ENCODE measurements around the gene COL6A2. TPM values are rescaled to one million over a fixed set of nuclear protein-coding genes. Genes with fewer than 3 reads are reported as not detected.
A peak's percentile ranks its signal among the peaks of the same experiment; 100 is the strongest.
"Not testable (repeated sequence)": the region's sequence is repeated elsewhere in the genome, so short reads cannot be mapped to it uniquely, and the experiment has no call there.

COL6A2 gene
- total and polyA plus RNA-seq, 8 donors = 15.2 to 135 (median 65.5) TPM

- DNase-seq = peak in 1 of 6 donors; percentile 19
- Histone ChIP-seq H3K4me1 (no peaks in the 10 kb centered on the region), H3K9me3 (no peaks in the 10 kb centered on the region), H3K27me3 (peaks cover 0 to 3% (median 0%) of the 10 kb centered on the region in 4 donors), H3K36me3 (no peaks in the 10 kb centered on the region), H3K4me3 (no peak overlapping the region), H3K27ac (no peak overlapping the region)
- WGBS, 2 donors = 70 to 86% methylated on average over 10 of the region's 10 CpGs
- no peak for ATAC-seq
- FAIRE-seq = no peak
- TF ChIP-seq, protein P1, sequence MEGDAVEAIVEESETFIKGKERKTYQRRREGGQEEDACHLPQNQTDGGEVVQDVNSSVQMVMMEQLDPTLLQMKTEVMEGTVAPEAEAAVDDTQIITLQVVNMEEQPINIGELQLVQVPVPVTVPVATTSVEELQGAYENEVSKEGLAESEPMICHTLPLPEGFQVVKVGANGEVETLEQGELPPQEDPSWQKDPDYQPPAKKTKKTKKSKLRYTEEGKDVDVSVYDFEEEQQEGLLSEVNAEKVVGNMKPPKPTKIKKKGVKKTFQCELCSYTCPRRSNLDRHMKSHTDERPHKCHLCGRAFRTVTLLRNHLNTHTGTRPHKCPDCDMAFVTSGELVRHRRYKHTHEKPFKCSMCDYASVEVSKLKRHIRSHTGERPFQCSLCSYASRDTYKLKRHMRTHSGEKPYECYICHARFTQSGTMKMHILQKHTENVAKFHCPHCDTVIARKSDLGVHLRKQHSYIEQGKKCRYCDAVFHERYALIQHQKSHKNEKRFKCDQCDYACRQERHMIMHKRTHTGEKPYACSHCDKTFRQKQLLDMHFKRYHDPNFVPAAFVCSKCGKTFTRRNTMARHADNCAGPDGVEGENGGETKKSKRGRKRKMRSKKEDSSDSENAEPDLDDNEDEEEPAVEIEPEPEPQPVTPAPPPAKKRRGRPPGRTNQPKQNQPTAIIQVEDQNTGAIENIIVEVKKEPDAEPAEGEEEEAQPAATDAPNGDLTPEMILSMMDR (IDR thresholded peaks at IDR 0.05) = no peak
- intact Hi-C loops (cut with DNase I) = no loop called here
These were observed 39.3 kb upstream of the COL6A2 start for GRCh38 chr21:46058431-46059145.

- no peak for FAIRE-seq
- intact Hi-C loops (cut with DNase I) = no loop called here
- no peak overlapping the region for H3K27ac ChIP-seq
These were observed 38.7 kb upstream of the COL6A2 start for GRCh38 chr21:46059195-46059594.

DNA sequence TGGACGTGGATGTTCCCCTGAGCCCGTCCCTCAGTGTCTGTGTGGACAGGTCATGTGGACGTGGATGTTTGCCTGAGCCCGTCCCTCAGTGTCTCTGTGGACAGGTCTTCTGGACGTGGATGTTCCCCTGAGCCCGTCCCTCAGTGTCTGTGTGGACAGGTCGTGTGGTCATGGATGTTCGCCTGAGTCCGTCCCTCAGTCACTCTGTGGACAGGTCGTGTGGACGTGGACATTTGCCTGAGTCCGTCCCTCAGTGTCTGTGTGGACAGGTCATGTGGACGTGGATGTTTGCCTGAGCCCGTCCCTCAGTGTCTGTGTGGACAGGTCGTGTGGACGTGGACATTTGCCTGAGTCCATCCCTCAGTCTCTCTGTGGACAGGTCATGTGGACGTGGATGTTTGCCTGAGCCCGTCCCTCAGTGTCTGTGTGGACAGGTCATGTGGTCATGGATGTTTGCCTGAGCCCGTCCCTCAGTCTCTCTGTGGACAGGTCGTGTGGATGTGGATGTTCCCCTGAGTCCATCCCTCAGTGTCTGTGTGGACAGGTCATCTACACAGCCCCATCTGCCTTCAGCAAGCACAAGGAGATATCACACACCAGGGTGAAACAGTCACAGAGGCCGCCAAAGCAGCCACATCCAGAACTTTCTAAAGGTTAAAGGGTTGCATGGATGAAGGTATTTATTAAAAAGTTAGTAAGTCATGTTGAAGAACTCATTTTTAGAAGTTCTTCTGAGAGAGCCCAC, 38.0 kb upstream of the COL6A2 start:
- H3K4me3 ChIP-seq; ATAC-seq; H3K27me3 ChIP-seq; H3K9me3 ChIP-seq; H3K36me3 ChIP-seq; FAIRE-seq; H3K4me1 ChIP-seq; intact Hi-C loops (cut with DNase I): not testable (repeated sequence)
- peak overlapping the region in 1 of 4 donors; percentile 33 for H3K27ac ChIP-seq
- DNase-seq = peak in 1 of 6 donors; percentile 20
- 67 to 79% methylated on average over 21 of the region's 21 CpGs for WGBS, 2 donors

More at GRCh38 chr21:46059195-46059594, 38.7 kb upstream of the COL6A2 start:
- H3K27me3 ChIP-seq = peaks cover 0 to 3% (median 0%) of the 10 kb centered on the region in 4 donors
- H3K4me1 ChIP-seq = no peaks in the 10 kb centered on the region
- ATAC-seq (no peak), DNase-seq (peak in 1 of 6 donors; percentile 16)
- 74 to 92% methylated on average over 12 of the region's 12 CpGs for WGBS, 2 donors
- H3K4me3 ChIP-seq = no peak overlapping the region
- H3K9me3 ChIP-seq = no peaks in the 10 kb centered on the region
- H3K36me3 ChIP-seq = no peaks in the 10 kb centered on the region
- TF ChIP-seq, protein P1 (IDR thresholded peaks at IDR 0.05) = no peak

DNA sequence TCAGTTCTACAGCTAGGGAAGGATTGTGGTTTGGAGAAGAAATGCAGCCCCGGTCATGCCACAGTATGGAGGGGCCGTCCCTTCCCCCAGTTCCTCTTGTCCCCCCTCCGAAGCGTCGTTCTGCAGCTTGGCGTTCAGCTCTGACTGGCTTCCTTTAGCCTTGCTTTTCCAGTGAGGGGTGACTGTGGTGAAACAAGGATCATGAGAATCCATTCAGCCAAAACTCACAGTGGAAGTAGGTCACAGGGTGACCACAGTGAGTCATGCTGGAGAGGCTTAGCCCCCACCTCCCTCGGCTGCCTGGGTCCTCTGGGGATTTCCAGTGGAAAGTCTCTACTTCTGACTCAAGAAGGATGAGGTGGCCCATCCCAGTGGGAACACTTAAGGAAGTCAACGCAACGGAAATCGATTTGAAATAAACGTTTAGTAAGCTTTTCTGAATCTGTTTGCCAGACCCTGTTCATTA, 37.3 kb upstream of the COL6A2 start:
- intact Hi-C loops (cut with DNase I) = no loop called here
- FAIRE-seq (no peak), ATAC-seq (peak in 3 of 4 donors; percentile 46 to 57 (median 54)), DNase-seq (peak in 2 of 6 donors; percentile 26)
- TF ChIP-seq, protein P1 (IDR thresholded peaks at IDR 0.05) = no peak
- Histone ChIP-seq H3K9me3 (no peaks in the 10 kb centered on the region), H3K36me3 (no peaks in the 10 kb centered on the region), H3K27ac (peak overlapping the region in 1 of 4 donors; percentile 33), H3K27me3 (peaks cover 0 to 3% (median 0%) of the 10 kb centered on the region in 4 donors), H3K4me3 (no peak overlapping the region), H3K4me1 (no peaks in the 10 kb centered on the region)
- 58 to 66% methylated on average over 11 of the region's 11 CpGs for WGBS, 2 donors

- Histone ChIP-seq H3K27me3 (peaks cover 0 to 3% (median 0%) of the 10 kb centered on the region in 4 donors), H3K9me3 (no peaks in the 10 kb centered on the region), H3K27ac (peak overlapping the region in 1 of 4 donors; percentile 12), H3K36me3 (no peaks in the 10 kb centered on the region), H3K4me3 (no peak overlapping the region), H3K4me1 (peaks cover 0 to 3% (median 0%) of the 10 kb centered on the region in 3 donors)
- 68 to 87% methylated on average over 6 of the region's 6 CpGs for WGBS, 2 donors
- DNase-seq (no peak), ATAC-seq (no peak), FAIRE-seq (no peak)
- intact Hi-C loops (cut with DNase I) = no loop called here
- TF ChIP-seq, protein P1 (IDR thresholded peaks at IDR 0.05) = no peak
These were observed 36.8 kb upstream of the COL6A2 start for GRCh38 chr21:46061063-46061462.
